ENCODE data around the gene HPS5.
"Not testable (repeated sequence)": the region's sequence is repeated elsewhere in the genome, so short reads cannot be mapped to it uniquely, and the experiment has no call there.

Gene HPS5

DNA sequence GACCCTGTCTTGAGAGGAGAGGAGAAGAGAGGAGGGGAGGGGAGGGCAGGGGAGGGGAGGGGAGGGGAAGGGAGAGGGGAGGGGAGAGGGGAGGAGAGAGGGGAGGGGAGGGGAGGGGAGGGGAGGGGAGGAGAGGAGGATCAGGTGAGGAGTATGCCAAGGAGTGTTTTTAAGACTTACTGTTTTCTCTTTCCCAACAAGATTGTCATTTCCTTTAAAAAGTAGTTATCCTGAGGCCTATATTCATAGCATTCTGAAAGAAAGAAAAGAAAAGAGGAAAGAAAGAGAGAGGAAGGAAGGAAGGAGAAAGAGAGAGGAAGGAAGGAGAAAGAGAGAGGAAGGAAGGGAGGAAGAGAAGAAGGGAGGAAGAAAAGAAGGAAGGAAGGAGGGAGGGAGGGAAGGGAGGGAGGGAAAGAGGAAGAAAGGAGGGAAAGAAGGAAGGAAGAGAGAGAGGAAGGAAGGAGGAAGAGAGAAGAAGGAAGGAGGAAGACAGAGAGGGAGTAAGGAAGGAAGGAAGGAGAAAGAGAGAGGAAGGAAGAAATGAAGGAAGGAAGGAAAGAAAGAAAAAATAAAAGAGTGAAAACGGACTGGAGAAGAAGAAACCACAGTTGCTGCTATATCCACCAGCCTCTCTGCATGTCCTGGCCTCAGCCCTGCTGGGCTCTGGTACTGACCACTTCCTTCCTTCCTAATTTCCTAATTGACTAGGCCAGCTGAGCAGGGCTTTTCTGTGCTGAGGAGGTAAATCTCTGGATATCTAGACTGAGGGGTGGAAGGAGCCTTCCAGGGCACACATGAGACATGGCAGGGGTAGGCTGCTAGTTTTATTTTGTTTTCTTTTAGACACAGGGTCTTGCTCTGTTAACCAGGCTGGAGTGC, 57.0 kb downstream of the HPS5 start:
- no peak for DNase-seq (ENCODE audit: extremely low read depth, low read depth)
- TF ChIP-seq, protein P1, sequence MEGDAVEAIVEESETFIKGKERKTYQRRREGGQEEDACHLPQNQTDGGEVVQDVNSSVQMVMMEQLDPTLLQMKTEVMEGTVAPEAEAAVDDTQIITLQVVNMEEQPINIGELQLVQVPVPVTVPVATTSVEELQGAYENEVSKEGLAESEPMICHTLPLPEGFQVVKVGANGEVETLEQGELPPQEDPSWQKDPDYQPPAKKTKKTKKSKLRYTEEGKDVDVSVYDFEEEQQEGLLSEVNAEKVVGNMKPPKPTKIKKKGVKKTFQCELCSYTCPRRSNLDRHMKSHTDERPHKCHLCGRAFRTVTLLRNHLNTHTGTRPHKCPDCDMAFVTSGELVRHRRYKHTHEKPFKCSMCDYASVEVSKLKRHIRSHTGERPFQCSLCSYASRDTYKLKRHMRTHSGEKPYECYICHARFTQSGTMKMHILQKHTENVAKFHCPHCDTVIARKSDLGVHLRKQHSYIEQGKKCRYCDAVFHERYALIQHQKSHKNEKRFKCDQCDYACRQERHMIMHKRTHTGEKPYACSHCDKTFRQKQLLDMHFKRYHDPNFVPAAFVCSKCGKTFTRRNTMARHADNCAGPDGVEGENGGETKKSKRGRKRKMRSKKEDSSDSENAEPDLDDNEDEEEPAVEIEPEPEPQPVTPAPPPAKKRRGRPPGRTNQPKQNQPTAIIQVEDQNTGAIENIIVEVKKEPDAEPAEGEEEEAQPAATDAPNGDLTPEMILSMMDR (IDR thresholded peaks at IDR 0.05; ENCODE audit: low read depth, low read length, missing control alignments) = no peak

DNA sequence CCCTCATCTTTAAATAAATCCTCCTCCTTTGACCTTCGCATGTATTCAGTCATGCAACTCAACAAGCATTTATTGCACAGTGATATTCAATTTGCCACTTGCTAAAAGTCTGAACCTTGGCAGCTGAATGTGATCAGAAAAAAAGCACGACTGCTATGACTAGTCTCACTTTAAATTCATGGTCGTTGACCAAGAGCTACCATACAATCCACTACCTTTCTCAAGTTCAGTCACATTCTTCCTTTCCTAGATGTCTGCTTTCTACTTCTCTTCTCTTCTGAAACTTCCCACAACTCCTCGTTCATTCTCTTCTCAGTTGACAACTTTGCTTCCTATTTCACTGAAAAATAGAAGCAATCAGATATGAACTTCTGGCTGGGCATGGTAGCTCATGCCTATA, 57.9 kb downstream of the HPS5 start:
- DNase-seq (ENCODE audit: extremely low read depth, low read depth) = no peak
- no peak overlapping the region for H3K4me3 ChIP-seq (replicated peaks; ENCODE audit: low read depth, low read length)
- TF ChIP-seq, protein P1 (IDR thresholded peaks at IDR 0.05; ENCODE audit: low read depth, low read length, missing control alignments) = no peak

More for the DNA sequence above, 57.0 kb downstream of the HPS5 start:
- no peak overlapping the region for H3K4me3 ChIP-seq (replicated peaks; ENCODE audit: low read depth, low read length)

DNA sequence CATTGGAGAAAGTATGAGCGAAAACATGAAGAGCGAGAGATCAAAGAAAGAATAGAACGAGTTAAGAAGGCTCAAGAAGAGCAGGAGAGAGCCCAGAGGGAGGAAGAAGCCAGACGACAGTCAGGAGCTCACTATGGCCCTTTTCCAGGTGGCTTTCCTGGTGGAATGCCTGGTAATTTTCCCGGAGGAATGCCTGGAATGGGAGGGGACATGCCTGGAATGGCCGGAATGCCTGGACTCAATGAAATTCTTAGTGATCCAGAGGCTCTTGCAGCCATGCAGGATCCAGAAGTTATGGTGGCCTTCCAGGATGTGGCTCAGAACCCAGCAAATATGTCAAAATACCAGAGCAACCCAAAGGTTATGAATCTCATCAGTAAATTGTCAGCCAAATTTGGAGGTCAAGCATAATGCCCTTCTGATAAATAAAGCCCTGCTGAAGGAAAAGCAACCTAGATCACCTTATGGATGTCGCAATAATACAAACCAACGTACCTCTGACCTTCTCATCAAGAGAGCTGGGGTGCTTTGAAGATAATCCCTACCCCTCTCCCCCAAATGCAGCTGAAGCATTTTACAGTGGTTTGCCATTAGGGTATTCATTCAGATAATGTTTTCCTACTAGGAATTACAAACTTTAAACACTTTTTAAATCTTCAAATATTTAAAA, 59.1 kb downstream of the HPS5 start:
- H3K4me3 ChIP-seq (replicated peaks; ENCODE audit: low read depth, low read length); DNase-seq (ENCODE audit: extremely low read depth, low read depth): not testable (repeated sequence)

DNA sequence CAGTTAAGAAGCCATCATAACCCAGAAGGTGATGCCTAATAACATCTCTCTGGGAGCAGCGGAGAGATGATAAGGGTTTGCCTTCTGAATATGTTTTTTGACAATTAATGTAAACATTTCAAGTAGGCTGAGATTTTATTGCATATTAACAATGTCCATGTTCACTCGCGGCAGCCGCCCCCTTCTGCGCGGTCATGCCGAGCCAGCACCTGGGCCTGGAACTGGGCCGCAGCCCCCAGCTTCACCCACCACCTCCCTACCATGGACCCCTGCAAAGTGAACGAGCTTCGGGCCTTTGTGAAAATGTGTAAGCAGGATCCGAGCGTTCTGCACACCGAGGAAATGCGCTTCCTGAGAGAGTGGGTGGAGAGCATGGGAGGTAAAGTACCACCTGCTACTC, 60.2 kb downstream of the HPS5 start:
- TF ChIP-seq, protein P1 (IDR thresholded peaks at IDR 0.05; ENCODE audit: low read depth, low read length, missing control alignments) = no peak
- DNase-seq (ENCODE audit: extremely low read depth, low read depth) = no peak
- H3K4me3 ChIP-seq (replicated peaks; ENCODE audit: low read depth, low read length) = no peak overlapping the region

DNA sequence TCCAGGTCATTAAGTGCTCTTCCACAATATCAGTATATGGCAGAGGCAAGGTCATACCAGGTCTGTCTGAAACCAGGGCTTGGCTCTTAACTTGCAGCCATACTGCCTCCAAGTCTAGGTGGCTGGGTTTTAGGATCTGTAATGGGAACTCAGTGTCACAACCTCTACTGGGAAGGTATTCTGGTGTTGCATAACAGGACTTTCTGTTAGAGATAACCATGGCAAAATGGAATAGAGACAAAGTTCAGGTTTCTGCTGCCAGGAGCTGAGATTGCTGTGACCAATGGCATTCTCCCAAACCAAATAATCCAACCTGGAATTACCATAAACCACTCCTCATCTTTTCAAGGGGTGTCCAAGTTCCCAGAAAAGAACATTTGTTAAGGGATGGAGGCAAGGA, 62.7 kb downstream of the HPS5 start:
- no peak overlapping the region for H3K4me3 ChIP-seq (replicated peaks; ENCODE audit: low read depth, low read length)
- no peak for DNase-seq (ENCODE audit: extremely low read depth, low read depth)
- TF ChIP-seq, protein P1 (IDR thresholded peaks at IDR 0.05; ENCODE audit: low read depth, low read length, missing control alignments) = no peak

DNA sequence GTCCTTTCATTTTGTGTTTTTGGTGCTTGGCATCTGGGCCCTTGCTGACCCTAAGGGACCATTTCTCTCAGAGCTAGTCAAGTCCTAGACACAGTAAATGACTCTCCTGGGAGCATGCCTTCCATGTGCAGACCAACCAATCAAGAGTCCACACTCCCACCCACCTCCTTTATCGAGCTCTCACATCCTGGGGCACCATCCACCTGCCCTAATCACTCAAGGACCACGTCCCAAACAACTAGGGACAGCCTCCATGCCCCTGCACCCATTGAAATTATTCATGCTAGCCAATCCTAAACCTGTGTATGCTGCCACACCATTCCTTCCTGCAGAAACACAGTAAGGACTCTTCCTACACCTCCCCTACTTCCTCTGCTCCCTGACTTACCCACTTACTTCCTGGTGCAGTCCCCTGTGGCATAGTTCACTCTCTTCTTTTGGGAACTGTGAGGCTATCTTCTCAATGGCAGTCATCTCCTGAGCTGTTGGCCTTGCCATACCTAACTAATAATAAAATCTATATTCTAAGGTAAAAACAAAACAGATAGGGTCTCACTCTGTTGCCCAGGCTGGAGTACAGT, 67.1 kb downstream of the HPS5 start:
- H3K4me3 ChIP-seq (replicated peaks; ENCODE audit: low read depth, low read length) = no peak overlapping the region
- DNase-seq (ENCODE audit: extremely low read depth, low read depth) = no peak
- TF ChIP-seq, protein P1 (IDR thresholded peaks at IDR 0.05; ENCODE audit: low read depth, low read length, missing control alignments) = no peak

DNA sequence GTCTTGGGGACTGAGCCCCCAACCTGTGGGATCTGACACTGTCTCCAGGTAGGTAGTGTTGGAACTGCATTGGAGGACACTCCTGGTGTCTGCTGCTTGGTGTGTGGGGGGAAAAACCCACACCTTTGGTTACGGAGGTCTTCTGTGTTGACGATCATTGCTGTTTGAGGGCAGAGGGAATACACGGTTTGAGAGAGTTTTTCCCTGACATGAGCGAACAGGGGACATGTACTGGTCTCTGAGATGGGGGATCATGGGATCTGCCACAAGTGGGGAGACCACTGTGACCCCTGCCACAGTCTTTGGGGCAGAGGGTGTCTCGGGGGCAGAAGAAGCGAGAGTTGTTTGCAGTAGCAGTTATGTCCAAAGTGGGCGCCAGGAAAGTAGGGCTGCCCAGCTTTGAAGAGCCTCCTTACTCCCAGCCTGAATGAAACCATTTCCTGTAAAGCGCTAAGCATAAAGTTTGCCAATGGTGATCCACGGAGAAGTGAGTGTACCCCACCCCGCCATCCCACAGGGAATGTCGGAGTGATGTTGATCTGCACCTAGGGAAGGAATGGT, 68.1 kb downstream of the HPS5 start:
- DNase-seq (ENCODE audit: extremely low read depth, low read depth) = no peak
- H3K4me3 ChIP-seq (replicated peaks; ENCODE audit: low read depth, low read length) = no peak overlapping the region
- TF ChIP-seq, protein P1 (IDR thresholded peaks at IDR 0.05; ENCODE audit: low read depth, low read length, missing control alignments) = no peak
